ENCODE measurements around the gene RALGAPA2.
"Not testable (repeated sequence)": the region's sequence is repeated elsewhere in the genome, so short reads cannot be mapped to it uniquely, and the experiment has no call there.

Gene RALGAPA2

GRCh38 chr20:20369250-20370093 lies 343.0 kb downstream of the RALGAPA2 start:
- no peak for DNase-seq (ENCODE audit: low read depth in 2 of 2)

GRCh38 chr20:20368418-20369249 lies 343.8 kb downstream of the RALGAPA2 start:
- DNase-seq (ENCODE audit: low read depth in 2 of 2): no peak

- no peak for DNase-seq (ENCODE audit: low read depth in 2 of 2)
Observed at GRCh38 chr20:20367575-20368417, 344.6 kb downstream of the RALGAPA2 start, which contains the start of gene INSM1. TSS of gene INSM1 (plus strand) at chr20:20368104. CDS start at chr20:20368268, 164 bp downstream.

- DNase-seq (ENCODE audit: low read depth in 2 of 2): no peak
Observed at GRCh38 chr20:20366876-20367574, 345.4 kb downstream of the RALGAPA2 start.

- DNase-seq (ENCODE audit: low read depth in 2 of 2): no peak
Observed at GRCh38 chr20:20366551-20366875, 345.9 kb downstream of the RALGAPA2 start.

GRCh38 chr20:20365480-20366161 lies 346.8 kb downstream of the RALGAPA2 start:
- DNase-seq (ENCODE audit: low read depth in 2 of 2): no peak

GRCh38 chr20:20364593-20365479 lies 347.6 kb downstream of the RALGAPA2 start:
- DNase-seq (ENCODE audit: low read depth in 2 of 2): no peak

GRCh38 chr20:20363799-20364592 lies 348.4 kb downstream of the RALGAPA2 start:
- no peak for DNase-seq (ENCODE audit: low read depth in 2 of 2)

- no peak for DNase-seq (ENCODE audit: low read depth in 2 of 2)
Observed at GRCh38 chr20:20363434-20363798, 349.0 kb downstream of the RALGAPA2 start.

- DNase-seq (ENCODE audit: low read depth in 2 of 2): no peak
Observed at GRCh38 chr20:20362774-20363433, 349.5 kb downstream of the RALGAPA2 start.

GRCh38 chr20:20360464-20360863 lies 352.0 kb downstream of the RALGAPA2 start:
- no peak for DNase-seq (ENCODE audit: low read depth in 2 of 2)

- no peak for DNase-seq (ENCODE audit: low read depth in 2 of 2)
Observed at GRCh38 chr20:20359628-20360027, 352.8 kb downstream of the RALGAPA2 start.

GRCh38 chr20:20358801-20359200 lies 353.6 kb downstream of the RALGAPA2 start:
- DNase-seq (ENCODE audit: low read depth in 2 of 2): no peak

- not testable (repeated sequence) for DNase-seq (ENCODE audit: low read depth in 2 of 2)
Observed at GRCh38 chr20:20355503-20355902, 356.9 kb downstream of the RALGAPA2 start.

- DNase-seq (ENCODE audit: low read depth in 2 of 2): no peak
Observed at GRCh38 chr20:20353576-20353975, 358.9 kb downstream of the RALGAPA2 start.

GRCh38 chr20:20344476-20344875 lies 368.0 kb downstream of the RALGAPA2 start:
- DNase-seq (ENCODE audit: low read depth in 2 of 2): no peak

GRCh38 chr20:20343932-20344331 lies 368.5 kb downstream of the RALGAPA2 start:
- no peak for DNase-seq (ENCODE audit: low read depth in 2 of 2)
